Right lobe of liver (tissue), 6 donors: Measurements from ENCODE around the gene SLC20A1. TPM values are rescaled to one million over a fixed set of nuclear protein-coding genes. Genes with fewer than 3 reads are reported as not detected.
A peak's percentile ranks its signal among the peaks of the same experiment; 100 is the strongest.
"Not testable (repeated sequence)": the region's sequence is repeated elsewhere in the genome, so short reads cannot be mapped to it uniquely, and the experiment has no call there.

ENCODE experiments used
- ATAC-seq, 4 donors: fragments of 200-7000 bp; cut with Tn5 transposase; one replicate each; pipeline ENCODE4 v1.9.1; 2020; ENCODE audit warnings: mild to moderate bottlenecking in 4 of 4, moderate library complexity in 4 of 4
- DNase-seq, 3 donors: peaks; one replicate each; pipeline ENCODE4 v3.0.0-alpha.2; 2020
- H3K27ac ChIP-seq, 3 donors: fragments of 200-600 bp; one replicate each; pipeline ENCODE4 v1.8.0; 2022
- H3K27me3 ChIP-seq, 2 donors: fragments of 200-600 bp; one replicate each; pipeline ENCODE4 v1.8.0; 2022
- H3K36me3 ChIP-seq, 4 donors: fragments of 200-600 bp; sonication (generic) in 1 of 4; one replicate each; pipeline versions ENCODE4 v1.5.1 to v1.8.0; 2017 to 2022; ENCODE audit warnings: control low read depth in 1 of 4
- H3K4me1 ChIP-seq, 4 donors: fragments of 200-600 bp; sonication (generic) in 1 of 4; one replicate each; pipeline versions ENCODE4 v1.5.1 to v1.8.0; 2017 to 2022; ENCODE audit warnings: control low read depth in 1 of 4
- H3K4me3 ChIP-seq, 3 donors: fragments of 200-600 bp; one replicate each; pipeline ENCODE4 v1.8.0; 2022
- H3K9me3 ChIP-seq, 4 donors: fragments of 200-600 bp; sonication (generic) in 1 of 4; one replicate each; pipeline versions ENCODE4 v1.5.1 to v1.8.0; 2017 to 2022; ENCODE audit warnings: control low read depth in 1 of 4
- CTCF ChIP-seq, 4 donors: fragments of 200-600 bp in 3 of 4; fragments of 450-650 bp in 1 of 4; IDR thresholded peaks; one replicate each; pipeline versions ENCODE4 v1.5.1 to v1.8.0; 2016 to 2022; ENCODE audit warnings: antibody characterized with exemption in 4 of 4, mild to moderate bottlenecking in 2 of 4
- POLR2A ChIP-seq: fragments of 450-650 bp; IDR thresholded peaks from one replicate; pipeline ENCODE4 v1.6.1; 2017; ENCODE audit warnings: antibody characterized with exemption, mild to moderate bottlenecking
- WGBS: methylation state at CpG from one replicate; pipeline ENCODE4 v1.1.6; 2018; ENCODE audit warnings: low coverage, low lambda C conversion rate; ENCODE audit not compliant: insufficient coverage; ENCODE audit errors: missing lambda C conversion rate; 5-methylcytosine and 5-hydroxymethylcytosine counted together
- intact Hi-C, 2 donors: fragments of 100-400 bp; cut with DNase I; formaldehyde crosslinking; loops; one replicate each; pipeline versions ENCODE4 v1.11.2 to v1.14.1; 2022
- total RNA-seq, 6 experiments: library from RNA; depleted of rRNA in 2 of 6; stranded (reverse); fragments of >200 nt in 2 of 6; fragmentation: NEBNext Ultra II Directional in 3 of 6; extraction: Animal tissue kit (Norgen Biotek cat#: 25700) in 3 of 6; gene quantifications; one replicate each; pipeline versions ENCODE4 v1.1.0 to v1.2.4, GENCODE V29; 2016 to 2023
- donor health status: DM: no; HTN: yes; CAD: no.
- donor health status: DM: no; HTN: no; CAD: no.
- donor health status: DM: no; HTN: no; CAD: no.
- donor health status: DM: no; HTN: yes; CAD: no.
- donor health status: DM: no; HTN: yes; CAD: no.

Gene SLC20A1
- total RNA-seq, 6 experiments from 2014 or later = 14.3 to 103 (median 26.8) TPM

- H3K4me3 ChIP-seq = no peak overlapping the region
- peaks cover 6 to 26% (median 7%) of the 10 kb centered on the region in 4 donors for H3K36me3 ChIP-seq
- peak in 1 of 4 donors; percentile 15 for ATAC-seq
- 80% methylated on average over 1 of the region's 3 CpGs for WGBS
- intact Hi-C loops = no loop called here
- no peak for DNase-seq
- no peak overlapping the region for H3K27ac ChIP-seq
- no peaks in the 10 kb centered on the region for H3K9me3 ChIP-seq
- no peaks in the 10 kb centered on the region for H3K27me3 ChIP-seq
- TF ChIP-seq POLR2A = no peak
- no peak for TF ChIP-seq CTCF (IDR thresholded peaks at IDR 0.05)
- peaks cover 0 to 21% (median 6%) of the 10 kb centered on the region in 4 donors for H3K4me1 ChIP-seq
Observed at GRCh38 chr2:112666761-112667122, 21.0 kb downstream of the SLC20A1 start.

GRCh38 chr2:112667540-112667939, 21.8 kb downstream of the SLC20A1 start:
- H3K27me3 ChIP-seq, H3K9me3 ChIP-seq, intact Hi-C loops, H3K4me3 ChIP-seq, ATAC-seq, DNase-seq, H3K27ac ChIP-seq: not testable (repeated sequence)
- WGBS = 79% methylated on average over 4 of the region's 6 CpGs
- peaks cover 4 to 19% (median 6%) of the 10 kb centered on the region in 4 donors for H3K36me3 ChIP-seq
- H3K4me1 ChIP-seq = peaks cover 0 to 27% (median 10%) of the 10 kb centered on the region in 4 donors

- ATAC-seq = peak in 2 of 4 donors; percentile 7 to 28
- Histone ChIP-seq H3K4me3 (no peak overlapping the region), H3K9me3 (no peaks in the 10 kb centered on the region), H3K27ac (no peak overlapping the region), H3K4me1 (peaks cover 0 to 28% (median 11%) of the 10 kb centered on the region in 4 donors), H3K27me3 (no peaks in the 10 kb centered on the region), H3K36me3 (no peaks in the 10 kb centered on the region)
- no peak for TF ChIP-seq CTCF (IDR thresholded peaks at IDR 0.05)
- TF ChIP-seq POLR2A = no peak
- intact Hi-C loops = no loop called here
- WGBS = 60% methylated on average over 4 of the region's 4 CpGs
- DNase-seq = peak in 1 of 3 donors; percentile 42
Observed at GRCh38 chr2:112669667-112670066, 23.9 kb downstream of the SLC20A1 start.

- intact Hi-C loops = no loop called here
- peaks cover 0 to 28% (median 11%) of the 10 kb centered on the region in 4 donors for H3K4me1 ChIP-seq
- 43% methylated on average over 5 of the region's 5 CpGs for WGBS
- ATAC-seq (no peak), DNase-seq (no peak)
- H3K4me3 ChIP-seq = no peak overlapping the region
- H3K27ac ChIP-seq = no peak overlapping the region
- H3K9me3 ChIP-seq = no peaks in the 10 kb centered on the region
- H3K36me3 ChIP-seq = no peaks in the 10 kb centered on the region
- H3K27me3 ChIP-seq = no peaks in the 10 kb centered on the region
- no peak for TF ChIP-seq CTCF (IDR thresholded peaks at IDR 0.05)
- TF ChIP-seq POLR2A = no peak
Observed at GRCh38 chr2:112670252-112671022, 24.7 kb downstream of the SLC20A1 start.

GRCh38 chr2:112671801-112672200, 26.1 kb downstream of the SLC20A1 start:
- H3K36me3 ChIP-seq = no peaks in the 10 kb centered on the region
- no peaks in the 10 kb centered on the region for H3K27me3 ChIP-seq
- H3K9me3 ChIP-seq = no peaks in the 10 kb centered on the region
- DNase-seq (no peak), ATAC-seq (peak in 1 of 4 donors; percentile 17)
- TF ChIP-seq POLR2A (no peak), CTCF (IDR thresholded peaks at IDR 0.05) (no peak)
- H3K27ac ChIP-seq = no peak overlapping the region
- WGBS = 36% methylated on average over 2 of the region's 2 CpGs
- H3K4me3 ChIP-seq = no peak overlapping the region
- intact Hi-C loops = no loop called here
- H3K4me1 ChIP-seq = peaks cover 0 to 28% (median 11%) of the 10 kb centered on the region in 4 donors
